ENCODE data around the gene SMIM5. TPM values are rescaled to one million over a fixed set of nuclear protein-coding genes. Genes with fewer than 3 reads are reported as not detected.

Gene SMIM5
- total and polyA plus RNA-seq, 9 of the 15 experiments (the other 6 are each of a cell fraction or from before 2014, with no cell fraction given) = 0.08 TPM; not detected in 8

GRCh38 chr17:75589012-75589918, 44.0 kb upstream of the SMIM5 start (continued):
- TF ChIP-seq, protein P1, sequence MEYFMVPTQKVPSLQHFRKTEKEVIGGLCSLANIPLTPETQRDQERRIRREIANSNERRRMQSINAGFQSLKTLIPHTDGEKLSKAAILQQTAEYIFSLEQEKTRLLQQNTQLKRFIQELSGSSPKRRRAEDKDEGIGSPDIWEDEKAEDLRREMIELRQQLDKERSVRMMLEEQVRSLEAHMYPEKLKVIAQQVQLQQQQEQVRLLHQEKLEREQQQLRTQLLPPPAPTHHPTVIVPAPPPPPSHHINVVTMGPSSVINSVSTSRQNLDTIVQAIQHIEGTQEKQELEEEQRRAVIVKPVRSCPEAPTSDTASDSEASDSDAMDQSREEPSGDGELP (CRISPR knock-in tag; IDR thresholded peaks at IDR 0.05; ENCODE audit: borderline replicate concordance) = 0 out of 2 replicates have a peak, but pooled peaks have one; percentile 28
- TF ChIP-seq ZNF12 (CRISPR knock-in tag; IDR thresholded peaks at IDR 0.05) = no peak
- no peak for TF ChIP-seq SAP30 (IDR thresholded peaks at IDR 0.05; ENCODE audit: borderline replicate concordance, insufficient read depth, low read depth, low read length, poor library complexity, severe bottlenecking)
- no peak for TF ChIP-seq SMARCB1 (IDR thresholded peaks at IDR 0.05; ENCODE audit: insufficient read length, low read depth)
- peak; percentile 29 for TF ChIP-seq HNRNPK (IDR thresholded peaks at IDR 0.05; ENCODE audit: low read depth, low read length, poor library complexity, severe bottlenecking)
- TF ChIP-seq, protein P2, sequence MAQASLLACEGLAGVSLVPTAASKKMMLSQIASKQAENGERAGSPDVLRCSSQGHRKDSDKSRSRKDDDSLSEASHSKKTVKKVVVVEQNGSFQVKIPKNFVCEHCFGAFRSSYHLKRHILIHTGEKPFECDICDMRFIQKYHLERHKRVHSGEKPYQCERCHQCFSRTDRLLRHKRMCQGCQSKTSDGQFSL (CRISPR knock-in tag; IDR thresholded peaks at IDR 0.05) = peak; percentile 92
- TF ChIP-seq, protein P2 (tag; IDR thresholded peaks at IDR 0.05) = peak in 1 of 2 experiments; percentile 62; a peak in 1 of 4 replicates
- no peak for TF ChIP-seq PTTG1 (tag; IDR thresholded peaks at IDR 0.05; ENCODE audit: low read depth)
- TF ChIP-seq PHTF2 (CRISPR knock-in tag; IDR thresholded peaks at IDR 0.05) = no peak
- TF ChIP-seq SIN3B (IDR thresholded peaks at IDR 0.05; ENCODE audit: low read depth) = peak; percentile 56; the same call in 1 of the 2 replicates
- TF ChIP-seq RB1 (IDR thresholded peaks at IDR 0.05; ENCODE audit: low read depth) = peak; percentile 68; the same call in 1 of the 2 replicates
- TF ChIP-seq, protein P3, sequence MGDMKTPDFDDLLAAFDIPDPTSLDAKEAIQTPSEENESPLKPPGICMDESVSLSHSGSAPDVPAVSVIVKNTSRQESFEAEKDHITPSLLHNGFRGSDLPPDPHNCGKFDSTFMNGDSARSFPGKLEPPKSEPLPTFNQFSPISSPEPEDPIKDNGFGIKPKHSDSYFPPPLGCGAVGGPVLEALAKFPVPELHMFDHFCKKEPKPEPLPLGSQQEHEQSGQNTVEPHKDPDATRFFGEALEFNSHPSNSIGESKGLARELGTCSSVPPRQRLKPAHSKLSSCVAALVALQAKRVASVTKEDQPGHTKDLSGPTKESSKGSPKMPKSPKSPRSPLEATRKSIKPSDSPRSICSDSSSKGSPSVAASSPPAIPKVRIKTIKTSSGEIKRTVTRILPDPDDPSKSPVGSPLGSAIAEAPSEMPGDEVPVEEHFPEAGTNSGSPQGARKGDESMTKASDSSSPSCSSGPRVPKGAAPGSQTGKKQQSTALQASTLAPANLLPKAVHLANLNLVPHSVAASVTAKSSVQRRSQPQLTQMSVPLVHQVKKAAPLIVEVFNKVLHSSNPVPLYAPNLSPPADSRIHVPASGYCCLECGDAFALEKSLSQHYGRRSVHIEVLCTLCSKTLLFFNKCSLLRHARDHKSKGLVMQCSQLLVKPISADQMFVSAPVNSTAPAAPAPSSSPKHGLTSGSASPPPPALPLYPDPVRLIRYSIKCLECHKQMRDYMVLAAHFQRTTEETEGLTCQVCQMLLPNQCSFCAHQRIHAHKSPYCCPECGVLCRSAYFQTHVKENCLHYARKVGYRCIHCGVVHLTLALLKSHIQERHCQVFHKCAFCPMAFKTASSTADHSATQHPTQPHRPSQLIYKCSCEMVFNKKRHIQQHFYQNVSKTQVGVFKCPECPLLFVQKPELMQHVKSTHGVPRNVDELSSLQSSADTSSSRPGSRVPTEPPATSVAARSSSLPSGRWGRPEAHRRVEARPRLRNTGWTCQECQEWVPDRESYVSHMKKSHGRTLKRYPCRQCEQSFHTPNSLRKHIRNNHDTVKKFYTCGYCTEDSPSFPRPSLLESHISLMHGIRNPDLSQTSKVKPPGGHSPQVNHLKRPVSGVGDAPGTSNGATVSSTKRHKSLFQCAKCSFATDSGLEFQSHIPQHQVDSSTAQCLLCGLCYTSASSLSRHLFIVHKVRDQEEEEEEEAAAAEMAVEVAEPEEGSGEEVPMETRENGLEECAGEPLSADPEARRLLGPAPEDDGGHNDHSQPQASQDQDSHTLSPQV (IDR thresholded peaks at IDR 0.05) = peak; percentile 86
- TF ChIP-seq, protein P4, sequence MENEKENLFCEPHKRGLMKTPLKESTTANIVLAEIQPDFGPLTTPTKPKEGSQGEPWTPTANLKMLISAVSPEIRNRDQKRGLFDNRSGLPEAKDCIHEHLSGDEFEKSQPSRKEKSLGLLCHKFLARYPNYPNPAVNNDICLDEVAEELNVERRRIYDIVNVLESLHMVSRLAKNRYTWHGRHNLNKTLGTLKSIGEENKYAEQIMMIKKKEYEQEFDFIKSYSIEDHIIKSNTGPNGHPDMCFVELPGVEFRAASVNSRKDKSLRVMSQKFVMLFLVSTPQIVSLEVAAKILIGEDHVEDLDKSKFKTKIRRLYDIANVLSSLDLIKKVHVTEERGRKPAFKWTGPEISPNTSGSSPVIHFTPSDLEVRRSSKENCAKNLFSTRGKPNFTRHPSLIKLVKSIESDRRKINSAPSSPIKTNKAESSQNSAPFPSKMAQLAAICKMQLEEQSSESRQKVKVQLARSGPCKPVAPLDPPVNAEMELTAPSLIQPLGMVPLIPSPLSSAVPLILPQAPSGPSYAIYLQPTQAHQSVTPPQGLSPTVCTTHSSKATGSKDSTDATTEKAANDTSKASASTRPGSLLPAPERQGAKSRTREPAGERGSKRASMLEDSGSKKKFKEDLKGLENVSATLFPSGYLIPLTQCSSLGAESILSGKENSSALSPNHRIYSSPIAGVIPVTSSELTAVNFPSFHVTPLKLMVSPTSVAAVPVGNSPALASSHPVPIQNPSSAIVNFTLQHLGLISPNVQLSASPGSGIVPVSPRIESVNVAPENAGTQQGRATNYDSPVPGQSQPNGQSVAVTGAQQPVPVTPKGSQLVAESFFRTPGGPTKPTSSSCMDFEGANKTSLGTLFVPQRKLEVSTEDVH (IDR thresholded peaks at IDR 0.05; ENCODE audit: low read depth, partially characterized antibody) = peak; percentile 58
- peak; percentile 57; the same call in 1 of the 2 replicates for TF ChIP-seq RBFOX2 (IDR thresholded peaks at IDR 0.05; ENCODE audit: low read depth, low read length)
- no peak for TF ChIP-seq MEF2A (IDR thresholded peaks at IDR 0.05; ENCODE audit: control insufficient read depth, low read depth, low read length)
- peak; percentile 34 for TF ChIP-seq NEUROD1 (IDR thresholded peaks at IDR 0.05; ENCODE audit: borderline replicate concordance, low read depth, low read length, partially characterized antibody)
